Breast epithelium (tissue), 3 donors: ENCODE data around the gene SKAP1.
"Not testable (repeated sequence)": the region's sequence is repeated elsewhere in the genome, so short reads cannot be mapped to it uniquely, and the experiment has no call there.

ENCODE experiments used
- POLR2A ChIP-seq: fragments of 450-650 bp; IDR thresholded peaks from one replicate; pipeline ENCODE4 v1.6.1; 2016; ENCODE audit warnings: antibody characterized with exemption, mild to moderate bottlenecking, moderate library complexity
- POLR2AphosphoS5 ChIP-seq, 3 donors: sonication (generic); formaldehyde crosslinking; IDR thresholded peaks; one replicate each; pipeline ENCODE4 v1.6.1; 2017; ENCODE audit warnings: antibody characterized with exemption in 3 of 3
- TF ChIP-seq, protein P1 (sequence below), 3 donors: fragments of 450-650 bp; IDR thresholded peaks; one replicate each; pipeline ENCODE4 v1.5.1; 2016 to 2017; ENCODE audit warnings: antibody characterized with exemption in 3 of 3, mild to moderate bottlenecking in 3 of 3, moderate library complexity in 3 of 3

- TF ChIP-seq, protein P1, sequence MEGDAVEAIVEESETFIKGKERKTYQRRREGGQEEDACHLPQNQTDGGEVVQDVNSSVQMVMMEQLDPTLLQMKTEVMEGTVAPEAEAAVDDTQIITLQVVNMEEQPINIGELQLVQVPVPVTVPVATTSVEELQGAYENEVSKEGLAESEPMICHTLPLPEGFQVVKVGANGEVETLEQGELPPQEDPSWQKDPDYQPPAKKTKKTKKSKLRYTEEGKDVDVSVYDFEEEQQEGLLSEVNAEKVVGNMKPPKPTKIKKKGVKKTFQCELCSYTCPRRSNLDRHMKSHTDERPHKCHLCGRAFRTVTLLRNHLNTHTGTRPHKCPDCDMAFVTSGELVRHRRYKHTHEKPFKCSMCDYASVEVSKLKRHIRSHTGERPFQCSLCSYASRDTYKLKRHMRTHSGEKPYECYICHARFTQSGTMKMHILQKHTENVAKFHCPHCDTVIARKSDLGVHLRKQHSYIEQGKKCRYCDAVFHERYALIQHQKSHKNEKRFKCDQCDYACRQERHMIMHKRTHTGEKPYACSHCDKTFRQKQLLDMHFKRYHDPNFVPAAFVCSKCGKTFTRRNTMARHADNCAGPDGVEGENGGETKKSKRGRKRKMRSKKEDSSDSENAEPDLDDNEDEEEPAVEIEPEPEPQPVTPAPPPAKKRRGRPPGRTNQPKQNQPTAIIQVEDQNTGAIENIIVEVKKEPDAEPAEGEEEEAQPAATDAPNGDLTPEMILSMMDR (IDR thresholded peaks at IDR 0.05): not testable (repeated sequence)
- not testable (repeated sequence) for TF ChIP-seq POLR2A; POLR2AphosphoS5 (IDR thresholded peaks at IDR 0.05)
Measured at GRCh38 chr17:48368967-48369366, 61.0 kb downstream of the SKAP1 start.
